ENCODE data around the gene MIDN. TPM values are rescaled to one million over a fixed set of nuclear protein-coding genes. Genes with fewer than 3 reads are reported as not detected.

The MIDN gene
- polyA plus RNA-seq, 4 donors: 39.9 to 83.0 (median 65.7) TPM

- DNase-seq (ENCODE audit: low read depth in 4 of 4, low spot score in 2 of 4): no peak
Measured at GRCh38 chr19:1256646-1257474, 8.5 kb downstream of the MIDN start.

DNA sequence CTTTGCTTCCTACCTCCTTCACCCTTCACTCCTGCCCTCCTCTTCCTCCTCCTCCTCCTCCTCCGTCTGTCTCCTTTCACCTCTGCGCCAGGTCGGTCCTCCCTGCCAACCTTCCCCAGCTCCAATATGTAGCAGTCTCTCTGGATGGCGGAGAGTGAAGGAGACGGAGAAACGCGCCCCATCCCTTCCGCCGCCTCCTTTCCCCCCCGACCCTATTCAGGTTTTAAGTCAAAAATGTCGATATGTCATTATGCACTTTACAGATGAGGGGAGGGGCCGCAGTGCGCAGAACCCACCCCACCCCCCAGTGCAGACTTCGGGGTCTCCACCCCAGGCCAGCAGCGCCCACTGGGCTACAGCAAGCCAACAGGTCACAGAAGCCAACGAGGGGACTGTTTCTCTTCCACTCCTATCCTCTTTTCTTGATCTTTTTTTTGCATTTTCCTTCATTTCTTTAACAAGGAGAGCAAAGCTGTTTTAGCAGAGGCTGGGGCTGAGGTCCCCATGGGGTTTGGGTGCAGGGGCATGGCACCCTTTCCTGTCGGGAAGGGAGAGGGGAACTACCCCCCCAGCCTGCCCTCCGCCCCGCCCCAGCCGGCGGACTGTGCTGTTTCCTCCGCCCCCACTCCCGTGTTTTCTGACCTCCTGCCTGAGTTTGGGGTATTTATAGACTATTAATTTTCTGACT, 9.2 kb downstream of the MIDN start:
- no peak for DNase-seq (ENCODE audit: low read depth in 4 of 4, low spot score in 2 of 4)

DNA sequence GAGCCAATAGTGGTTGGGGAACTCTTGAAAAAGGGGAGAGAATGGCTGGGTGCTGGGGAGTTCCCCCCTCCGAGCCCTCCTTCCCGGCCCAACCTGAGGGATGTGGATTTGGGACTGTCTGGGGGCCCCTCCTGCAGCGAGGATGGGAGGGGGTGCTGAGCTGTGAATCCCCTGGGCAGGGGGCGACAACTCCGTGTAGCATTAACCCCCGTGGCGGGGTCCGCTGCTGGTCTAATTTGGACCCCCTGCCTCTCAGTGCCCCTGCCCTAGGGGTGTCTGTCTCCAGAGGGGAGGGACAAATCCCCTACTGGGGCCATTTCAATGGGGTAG, 9.7 kb downstream of the MIDN start:
- DNase-seq (ENCODE audit: low read depth in 4 of 4, low spot score in 2 of 4): no peak

DNA sequence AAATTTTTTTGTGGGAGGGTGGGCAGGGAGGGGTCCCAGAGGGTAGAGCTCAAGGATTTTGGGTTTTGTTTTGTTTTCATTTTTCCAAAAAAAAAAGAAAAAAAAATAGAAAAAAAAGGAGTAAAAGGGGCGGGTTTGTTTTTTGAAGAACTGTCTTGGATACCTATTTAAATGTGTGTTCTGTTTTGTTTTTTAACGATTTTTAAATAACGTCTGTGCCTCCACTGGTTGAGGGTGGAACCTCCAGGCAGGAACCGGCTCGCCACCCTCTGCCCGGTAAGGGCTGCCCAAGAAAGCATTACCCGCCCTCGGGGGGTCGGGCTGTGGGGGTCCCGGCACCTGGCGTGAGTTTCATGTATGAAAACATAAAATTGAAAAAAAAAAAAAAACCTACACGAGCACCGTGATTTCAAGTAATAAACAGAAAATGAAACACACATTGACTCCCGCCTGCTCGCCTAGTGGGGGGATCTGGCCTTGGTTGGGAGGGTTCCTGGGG, 10.4 kb downstream of the MIDN start:
- no peak for DNase-seq (ENCODE audit: low read depth in 4 of 4, low spot score in 2 of 4)

DNA sequence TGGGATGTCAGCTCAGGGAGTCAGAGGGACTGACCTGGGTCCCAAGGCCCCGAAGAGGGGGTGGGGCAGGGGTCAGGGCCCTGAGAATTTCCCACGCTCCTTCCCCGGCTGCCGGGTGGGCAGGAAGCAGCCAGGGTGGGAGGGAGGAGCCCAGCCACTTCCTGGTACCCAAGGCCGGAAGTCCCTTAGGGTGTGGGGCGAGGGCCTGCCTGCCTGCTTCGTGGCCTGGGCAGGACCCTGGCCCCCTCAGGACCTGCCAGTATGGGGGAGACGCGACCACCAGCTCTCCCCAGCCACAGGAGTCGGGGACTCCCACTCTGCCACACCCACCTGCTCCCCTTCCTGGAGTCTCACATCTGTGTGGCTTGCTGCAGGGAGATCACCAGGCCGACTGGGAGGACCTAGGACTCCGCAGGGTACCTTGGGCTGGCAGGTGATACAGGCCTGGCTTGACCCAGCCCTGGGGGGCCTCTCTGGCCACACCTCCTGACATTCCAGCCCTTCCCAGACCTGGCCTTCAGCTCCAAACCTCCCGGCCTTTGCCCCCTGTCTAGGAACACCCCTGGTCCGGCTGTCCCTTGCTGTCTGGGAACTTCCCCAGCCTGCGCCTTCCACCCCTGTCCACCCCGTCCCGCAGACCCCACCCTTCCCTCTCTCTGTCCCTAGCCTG, 11.0 kb downstream of the MIDN start:
- DNase-seq (ENCODE audit: low read depth in 4 of 4, low spot score in 2 of 4): no peak

GRCh38 chr19:1259876-1260748, 11.7 kb downstream of the MIDN start:
- DNase-seq (ENCODE audit: low read depth in 4 of 4, low spot score in 2 of 4): no peak

- peak in 2 of 4 donors; percentile 91 to 93 for DNase-seq (ENCODE audit: low read depth in 4 of 4, low spot score in 2 of 4)
Measured at GRCh38 chr19:1260749-1261537, 12.6 kb downstream of the MIDN start.

DNA sequence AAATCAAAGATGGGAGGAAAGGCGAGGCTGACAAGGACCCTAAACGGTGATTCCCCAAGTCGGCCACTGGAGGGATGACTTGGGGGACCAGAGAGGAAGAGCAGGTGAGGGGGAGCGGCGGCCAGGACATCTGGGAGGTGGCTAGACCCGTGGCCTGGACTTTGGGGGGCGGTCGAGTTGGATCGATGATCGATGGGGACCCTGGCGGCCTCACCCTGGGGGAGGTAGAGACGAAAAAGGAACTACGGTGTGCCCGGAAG, 13.1 kb downstream of the MIDN start:
- no peak for DNase-seq (ENCODE audit: low read depth in 4 of 4, low spot score in 2 of 4)

DNA sequence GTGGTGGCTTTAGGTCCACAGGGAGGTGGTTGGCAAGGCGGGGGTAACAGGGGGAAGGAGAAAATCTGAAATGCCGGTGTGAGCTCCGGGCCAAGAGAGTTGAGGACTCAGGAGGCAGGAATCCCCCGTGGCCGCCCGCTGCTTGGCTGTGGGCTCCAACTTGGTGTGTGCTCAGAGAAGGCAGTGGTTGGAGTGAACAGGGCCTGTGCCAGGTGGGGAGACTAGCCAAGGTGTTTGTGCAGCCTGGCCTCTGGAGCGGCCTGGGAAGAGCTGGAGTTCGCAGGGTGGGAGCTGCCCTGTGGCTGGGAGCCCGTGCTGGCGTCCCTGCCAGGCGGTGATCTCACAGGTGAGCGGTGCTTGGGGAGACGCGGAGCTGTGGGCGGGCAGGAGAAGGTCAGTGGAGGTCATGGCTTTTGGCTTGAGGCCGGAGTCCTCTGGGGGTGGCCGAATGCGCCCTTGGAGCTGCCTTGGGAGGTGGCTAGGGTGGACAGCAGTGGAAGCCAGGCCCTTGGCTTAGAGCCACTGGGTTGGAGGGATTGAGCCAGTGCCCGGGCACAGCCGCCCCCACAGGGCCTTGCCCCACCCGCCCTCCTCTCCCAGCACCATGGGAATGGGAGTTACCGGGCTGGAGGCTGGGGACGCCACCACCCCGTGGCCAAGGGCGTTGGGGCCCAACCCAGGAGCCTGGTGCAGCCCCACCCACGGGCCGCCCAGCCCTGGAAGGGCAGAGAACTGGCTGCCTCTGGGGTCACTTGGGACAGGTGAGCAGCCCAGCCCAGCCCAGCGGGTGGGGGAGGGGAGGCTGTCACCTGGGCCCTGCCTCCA, 13.6 kb downstream of the MIDN start:
- DNase-seq (ENCODE audit: low read depth in 4 of 4, low spot score in 2 of 4): no peak

GRCh38 chr19:1262623-1263123, 14.3 kb downstream of the MIDN start:
- no peak for DNase-seq (ENCODE audit: low read depth in 4 of 4, low spot score in 2 of 4)

DNA sequence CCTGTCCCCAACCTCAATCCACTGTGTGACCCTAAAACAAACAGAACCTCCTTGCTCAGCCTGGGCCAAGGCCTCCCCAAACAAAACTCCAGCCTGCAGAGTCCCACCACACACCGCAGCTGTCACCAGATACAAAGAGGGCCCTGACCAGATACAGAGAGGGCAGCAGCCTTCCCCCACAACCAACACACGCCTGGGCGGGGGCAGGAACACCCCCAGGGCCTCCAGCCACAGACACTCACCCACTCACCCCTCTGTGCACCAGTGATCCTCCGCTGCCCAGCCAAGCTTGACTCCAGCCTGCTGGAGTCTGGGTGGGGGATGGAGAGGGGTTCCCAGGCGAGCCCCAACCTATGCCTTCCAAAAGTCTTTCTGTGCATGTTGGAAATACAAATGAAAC, 14.8 kb downstream of the MIDN start:
- no peak for DNase-seq (ENCODE audit: low read depth in 4 of 4, low spot score in 2 of 4)

DNA sequence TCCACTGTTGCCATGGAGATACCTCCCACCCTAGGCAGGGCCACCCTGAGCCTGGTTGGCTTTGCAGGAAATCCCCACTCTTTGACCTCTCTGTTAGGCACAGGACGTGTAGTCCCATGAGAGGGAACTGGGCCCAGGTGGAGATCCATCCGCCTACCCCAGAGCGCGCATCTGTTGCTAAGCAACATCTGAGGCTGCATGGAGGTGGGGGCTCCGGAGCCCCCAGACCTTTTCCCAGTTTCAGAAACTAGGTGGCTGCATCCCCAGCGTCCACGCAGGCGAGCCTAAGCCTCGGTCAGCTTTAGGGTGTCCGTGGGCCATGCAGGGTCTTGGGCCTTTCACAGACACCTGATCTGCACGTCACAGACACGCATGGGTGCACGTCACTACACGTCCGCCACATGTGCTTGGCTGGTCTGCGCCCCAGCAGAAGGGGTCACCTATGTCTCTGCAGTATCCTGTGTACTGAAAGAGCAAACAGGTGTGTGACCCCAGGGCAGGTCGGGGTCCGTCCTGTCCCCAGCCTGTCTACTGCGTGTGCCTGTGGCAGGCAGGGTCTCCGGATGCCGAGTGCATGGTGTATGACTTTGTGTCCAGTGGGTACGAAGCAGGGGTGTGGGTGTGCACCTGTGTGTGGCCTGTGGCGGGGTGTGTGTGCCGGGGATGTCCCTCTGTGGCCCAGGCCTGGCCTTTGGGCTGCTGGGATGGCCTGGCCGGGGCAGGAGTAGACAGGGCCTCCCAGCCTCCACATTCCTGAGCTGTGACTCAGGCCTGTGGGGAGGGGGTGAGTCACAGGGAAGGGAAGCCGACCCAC, 16.6 kb downstream of the MIDN start:
- DNase-seq (ENCODE audit: low read depth in 4 of 4, low spot score in 2 of 4): no peak

GRCh38 chr19:1265615-1266128, 17.3 kb downstream of the MIDN start:
- no peak for DNase-seq (ENCODE audit: low read depth in 4 of 4, low spot score in 2 of 4)

DNA sequence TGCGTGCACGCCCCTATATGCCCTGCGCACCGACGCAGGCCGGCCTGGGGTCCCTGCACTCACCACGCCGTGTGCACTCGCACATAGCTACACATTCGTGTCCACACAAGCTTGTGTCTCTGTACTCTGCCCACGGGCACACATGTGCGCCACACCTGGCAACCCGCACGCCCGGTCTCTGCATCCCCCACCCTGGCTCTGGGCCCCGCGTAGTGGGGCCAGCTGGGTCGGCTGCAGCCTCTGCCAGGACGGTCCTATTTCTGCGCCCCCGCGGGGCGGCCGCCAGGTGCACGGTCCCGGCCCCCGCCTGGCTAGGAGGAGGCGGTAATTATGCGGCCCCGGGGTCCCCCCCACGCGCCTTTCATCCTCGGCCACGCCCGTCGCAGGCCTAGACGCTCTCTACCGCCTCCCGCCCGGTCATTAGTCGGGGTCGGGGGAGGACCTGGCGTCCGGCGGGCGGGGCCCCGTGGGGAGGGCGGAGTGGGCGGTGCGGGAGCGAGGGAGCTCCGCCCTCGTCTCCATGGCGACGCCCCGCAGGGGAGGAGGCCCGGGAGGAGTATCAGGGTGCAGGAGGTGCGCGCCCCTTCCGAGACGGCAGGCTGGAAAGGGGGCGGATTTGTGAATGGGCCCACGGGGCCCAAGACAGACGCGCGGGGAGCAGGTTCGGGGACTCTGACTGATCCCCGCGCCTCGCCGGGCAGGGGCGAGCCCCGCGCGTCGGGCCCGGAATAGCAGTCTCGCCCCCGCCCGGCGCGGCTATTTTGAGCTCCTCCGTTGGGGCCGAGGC, 17.9 kb downstream of the MIDN start:
- no peak for DNase-seq (ENCODE audit: low read depth in 4 of 4, low spot score in 2 of 4)

- DNase-seq (ENCODE audit: low read depth in 4 of 4, low spot score in 2 of 4): no peak
Measured at GRCh38 chr19:1266916-1267476, 18.6 kb downstream of the MIDN start.

GRCh38 chr19:1267477-1268225, 19.3 kb downstream of the MIDN start:
- no peak for DNase-seq (ENCODE audit: low read depth in 4 of 4, low spot score in 2 of 4)
